CD4-positive, alpha-beta T cell (primary cell): ENCODE results near the gene RAB6B. TPM values are rescaled to one million over a fixed set of nuclear protein-coding genes. Genes with fewer than 3 reads are reported as not detected.

ENCODE experiments used
- ATAC-seq: fragments of 200-7000 bp; cut with Tn5 transposase; one replicate; pipeline ENCODE4 v1.10.0; 2022; ENCODE audit warnings: mild to moderate bottlenecking; ENCODE audit not compliant: poor library complexity
- CTCF ChIA-PET: fragments of 350-600 bp; sonication (Branson Sonifier 250); formaldehyde crosslinking; loops from one replicate; lab custom pipeline; 2021; ENCODE audit warnings: antibody characterized with exemption, inconsistent platforms; lab: Charles Lee
- POLR2A ChIA-PET: fragments of 350-600 bp; sonication (Branson Sonifier 250); formaldehyde crosslinking; loops from one replicate; lab custom pipeline; 2021; ENCODE audit warnings: antibody characterized with exemption, inconsistent platforms; lab: Charles Lee
- DNase-seq, 14 experiments: peaks; one replicate each; pipeline ENCODE4 v3.0.0-alpha.2; 2013 to 2020; ENCODE audit warnings: mixed read lengths in 2 of 14
- H3K27ac ChIP-seq, 2 donors: one replicate each; pipeline versions ENCODE4 v1.5.1 to v1.7.0; 2013; ENCODE audit warnings: low read length in 2 of 2, low read depth in 1 of 2, mild to moderate bottlenecking in 1 of 2
- H3K27me3 ChIP-seq, 2 experiments: 1 replicate in 1 of 2; 2 replicates in 1 of 2; pipeline versions ENCODE4 v1.6.1 to v1.7.0; 2013; ENCODE audit warnings: low read length in 2 of 2, control low read depth in 1 of 2, mild to moderate bottlenecking in 1 of 2, moderate library complexity in 1 of 2; ENCODE audit not compliant: insufficient read depth in 2 of 2, control insufficient read depth in 1 of 2
- H3K36me3 ChIP-seq: one replicate; pipeline ENCODE4 v1.6.1; 2013; ENCODE audit warnings: low read length, control low read depth; ENCODE audit not compliant: insufficient read depth
- H3K4me1 ChIP-seq: one replicate; pipeline ENCODE4 v1.6.1; 2013; ENCODE audit warnings: low read length, control low read depth; ENCODE audit not compliant: insufficient read depth
- H3K4me3 ChIP-seq: one replicate; pipeline ENCODE4 v1.5.1; 2013; ENCODE audit warnings: mild to moderate bottlenecking, low read length, moderate library complexity
- H3K9me3 ChIP-seq, 2 experiments: 1 replicate in 1 of 2; 2 replicates in 1 of 2; pipeline versions ENCODE4 v1.6.1 to v1.7.0; 2013; ENCODE audit warnings: low read length in 2 of 2, mild to moderate bottlenecking in 2 of 2, control low read depth in 1 of 2, moderate library complexity in 1 of 2; ENCODE audit not compliant: control insufficient read depth in 1 of 2, insufficient read depth in 1 of 2
- H3K27ac Mint-ChIP-seq: one replicate; pipeline ENCODE4 v1.8.0; 2020; ENCODE audit warnings: mixed read lengths
- H3K27me3 Mint-ChIP-seq: one replicate; pipeline ENCODE4 v1.8.0; 2021; ENCODE audit warnings: mixed read lengths
- H3K36me3 Mint-ChIP-seq: one replicate; pipeline ENCODE4 v1.8.0; 2021; ENCODE audit warnings: low read depth, mixed read lengths
- H3K4me1 Mint-ChIP-seq: one replicate; pipeline ENCODE4 v1.8.0; 2021; ENCODE audit warnings: low read depth, mixed read lengths
- H3K4me3 Mint-ChIP-seq: one replicate; pipeline ENCODE4 v1.8.0; 2020; ENCODE audit warnings: mild to moderate bottlenecking, mixed read lengths
- H3K9me3 Mint-ChIP-seq: one replicate; pipeline ENCODE4 v1.8.0; 2020; ENCODE audit warnings: mixed read lengths
- CTCF ChIP-seq: fragments of 200-600 bp; IDR thresholded peaks from one replicate; pipeline ENCODE4 v1.8.0; 2022; ENCODE audit warnings: antibody characterized with exemption, mild to moderate bottlenecking
- intact Hi-C, 2 experiments: fragments of 100-400 bp; cut with DNase I in 1 of 2; cut with micrococcal nuclease in 1 of 2; formaldehyde crosslinking; loops; one replicate each; pipeline versions ENCODE4 v1.15.1 to v1.9.0; 2023 to 2025; cut with DNase I, micrococcal nuclease
- total RNA-seq, 174 experiments: library from RNA in 2 of 174; stranded (reverse) in 2 of 174; gene quantifications; one replicate each; pipeline ENCODE4 v1.2.3 and lab custom pipeline; 2021 to 2026

RAB6B gene
- total RNA-seq, 2 experiments from 2014 or later: not detected

DNA sequence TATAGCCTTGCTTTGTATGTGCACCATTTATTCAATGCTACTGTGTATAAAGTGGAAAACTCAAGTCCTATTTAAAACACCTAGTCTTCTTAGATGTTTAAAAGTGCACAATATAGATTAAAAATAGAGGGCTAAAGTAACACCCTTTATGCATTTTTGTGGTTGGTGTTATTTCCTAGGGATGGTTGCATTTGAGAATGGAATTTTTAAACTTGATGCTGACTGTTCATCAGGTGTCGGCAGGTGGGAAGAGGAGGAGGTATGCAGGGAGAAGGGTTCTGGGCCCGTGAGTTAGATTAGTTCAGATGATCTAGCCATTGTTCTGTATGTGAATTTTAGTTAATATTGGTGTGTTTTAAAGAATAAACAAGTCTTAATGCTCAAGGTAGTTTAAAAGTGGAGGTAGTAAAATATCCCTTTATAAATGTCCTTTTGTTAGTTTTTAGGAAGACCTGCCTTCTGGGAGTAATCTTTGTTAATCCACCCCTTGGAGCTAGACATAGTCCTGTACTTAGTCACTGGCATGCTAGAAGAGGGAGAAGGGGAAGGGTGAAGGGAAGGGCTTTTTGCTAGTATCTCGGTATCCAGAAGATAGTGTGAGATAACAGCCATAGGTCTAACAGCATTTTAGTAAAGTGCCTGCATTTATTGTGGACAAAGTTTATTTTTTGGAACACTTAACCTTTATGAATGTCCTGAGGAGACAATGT is 98.1 kb downstream of the RAB6B start:
- no peak overlapping the region for H3K4me3 ChIP-seq
- no peaks in the 10 kb centered on the region for H3K36me3 ChIP-seq
- H3K9me3 ChIP-seq: no peaks in the 10 kb centered on the region
- H3K27ac Mint-ChIP-seq: no peak overlapping the region
- H3K27ac ChIP-seq: no peak overlapping the region
- no peaks in the 10 kb centered on the region for H3K36me3 Mint-ChIP-seq
- DNase-seq (no peak), ATAC-seq (no peak)
- no peaks in the 10 kb centered on the region for H3K4me1 Mint-ChIP-seq
- no peak for TF ChIP-seq CTCF
- H3K27me3 Mint-ChIP-seq: peaks cover 30% of the 10 kb centered on the region
- CTCF ChIA-PET: no interaction called here
- intact Hi-C loops: no loop called here
- no peaks in the 10 kb centered on the region for H3K27me3 ChIP-seq
- no peaks in the 10 kb centered on the region for H3K4me1 ChIP-seq
- peaks cover 4% of the 10 kb centered on the region for H3K9me3 Mint-ChIP-seq
- POLR2A ChIA-PET: no interaction called here
- no peak overlapping the region for H3K4me3 Mint-ChIP-seq

- no peak for DNase-seq
- no peak for ATAC-seq
- no peak for TF ChIP-seq CTCF
- intact Hi-C loops: no loop called here
- H3K4me3 Mint-ChIP-seq: no peak overlapping the region
- no peaks in the 10 kb centered on the region for H3K36me3 Mint-ChIP-seq
- no peaks in the 10 kb centered on the region for H3K4me1 Mint-ChIP-seq
- no peaks in the 10 kb centered on the region for H3K36me3 ChIP-seq
- peaks cover 0 to 10% of the 10 kb centered on the region in 2 experiments for H3K9me3 ChIP-seq
- CTCF ChIA-PET: no interaction called here
- POLR2A ChIA-PET: no interaction called here
- H3K9me3 Mint-ChIP-seq: peaks cover 6% of the 10 kb centered on the region
- H3K27ac ChIP-seq: no peak overlapping the region
- H3K27me3 Mint-ChIP-seq: peaks cover 29% of the 10 kb centered on the region
- peaks cover 0 to 7% of the 10 kb centered on the region in 2 experiments for H3K27me3 ChIP-seq
- no peak overlapping the region for H3K27ac Mint-ChIP-seq
- H3K4me1 ChIP-seq: no peaks in the 10 kb centered on the region
- H3K4me3 ChIP-seq: no peak overlapping the region
Measured at GRCh38 chr3:133792171-133792763, 103.4 kb downstream of the RAB6B start.

- CTCF ChIA-PET: no interaction called here
- Mint-ChIP-seq H3K27ac (no peak overlapping the region), H3K9me3 (peaks cover 6% of the 10 kb centered on the region), H3K27me3 (peaks cover 37% of the 10 kb centered on the region), H3K4me1 (no peaks in the 10 kb centered on the region), H3K36me3 (no peaks in the 10 kb centered on the region), H3K4me3 (no peak overlapping the region)
- no peak for DNase-seq
- intact Hi-C loops: no loop called here
- Histone ChIP-seq H3K27ac (no peak overlapping the region), H3K27me3 (peaks cover 0 to 7% of the 10 kb centered on the region in 2 experiments), H3K36me3 (no peaks in the 10 kb centered on the region), H3K4me3 (no peak overlapping the region), H3K9me3 (peaks cover 5 to 10% of the 10 kb centered on the region in 2 experiments), H3K4me1 (no peaks in the 10 kb centered on the region)
- ATAC-seq: no peak
- POLR2A ChIA-PET: no interaction called here
- TF ChIP-seq CTCF: no peak
Measured at GRCh38 chr3:133788024-133788423, 107.7 kb downstream of the RAB6B start.
